ENCODE data around the gene YOD1. TPM values are rescaled to one million over a fixed set of nuclear protein-coding genes. Genes with fewer than 3 reads are reported as not detected.

Gene YOD1
- total RNA-seq, 1 experiment from 2014 or later = 19.2 TPM

GRCh38 chr1:207052911-207053769 is 2.1 kb upstream of the YOD1 start, which contains the start of gene PFKFB2:
TSS of gene PFKFB2 (plus strand) at chr1:207053275. CDS start at chr1:207054718, 1,443 bp downstream.
- H3K27ac Mint-ChIP-seq (ENCODE audit: low read depth, unreplicated experiment) = peak within 1 kb of the TSS; percentile 95
- H3K4me1 Mint-ChIP-seq (ENCODE audit: insufficient read depth, unreplicated experiment) = peaks cover 51% of the 10 kb centered on the region
- DNase-seq (ENCODE audit: unreplicated experiment) = peak; percentile 100
- no peaks in the 10 kb centered on the region for H3K27me3 Mint-ChIP-seq (ENCODE audit: insufficient read depth, unreplicated experiment)
- no peaks in the 10 kb centered on the region for H3K9me3 Mint-ChIP-seq (ENCODE audit: unreplicated experiment)
- peaks cover 29% of the 10 kb centered on the region for H3K36me3 Mint-ChIP-seq (ENCODE audit: insufficient read depth, unreplicated experiment)
- ChIA-PET CTCF (interaction anchor here (0.7 to 9.7 kb wide), 19 partner anchors 8 to 584 kb away, joined by 3 to 146 read pairs (median 8); partner anchors contain the start of genes C1orf116 and DYRK3), POLR2A (interaction anchor here (0.5 to 33.4 kb wide), 52 partner anchors 9 to 1304 kb away, joined by 3 to 2100 read pairs (median 4); partner anchors contain the start of genes C1orf116, C4BPB, CD55 and DYRK3)
- TSS peak; percentile 37 for BruUV-seq (replicated peaks)
- peak; percentile 24 for TF ChIP-seq CTCF (IDR thresholded peaks at IDR 0.05; ENCODE audit: unreplicated experiment)
- H3K4me3 Mint-ChIP-seq (ENCODE audit: unreplicated experiment) = peak within 1 kb of the TSS; percentile 89
- intact Hi-C loops (cut with micrococcal nuclease) = loop anchor here (1.0 to 5.0 kb wide), 2 partner anchors 141 to 352 kb away; no protein-coding TSS in a partner anchor

GRCh38 chr1:207050480-207051190 is 373 bp downstream of the YOD1 start:
- ChIA-PET CTCF (interaction anchor here (0.6 to 8.0 kb wide), 32 partner anchors 7 to 648 kb away, joined by 3 to 168 read pairs (median 8); partner anchors contain the start of genes C1orf116 and CR1), POLR2A (interaction anchor here (0.6 to 33.4 kb wide), 22 partner anchors 10 to 1138 kb away, joined by 3 to 2100 read pairs (median 5); partner anchors contain the start of gene C1orf116)
- BruUV-seq (replicated peaks) = no TSS peak
- no peaks in the 10 kb centered on the region for H3K27me3 Mint-ChIP-seq (ENCODE audit: insufficient read depth, unreplicated experiment)
- no peaks in the 10 kb centered on the region for H3K9me3 Mint-ChIP-seq (ENCODE audit: unreplicated experiment)
- H3K36me3 Mint-ChIP-seq (ENCODE audit: insufficient read depth, unreplicated experiment) = peaks cover 54% of the 10 kb centered on the region
- no peak for TF ChIP-seq CTCF (IDR thresholded peaks at IDR 0.05; ENCODE audit: unreplicated experiment)
- intact Hi-C loops (cut with micrococcal nuclease) = loop anchor here (1.0 to 5.0 kb wide), 3 partner anchors 27 to 138 kb away; no protein-coding TSS in a partner anchor
- H3K4me1 Mint-ChIP-seq (ENCODE audit: insufficient read depth, unreplicated experiment) = peaks cover 68% of the 10 kb centered on the region
- peak overlapping the region; percentile 89 for H3K4me3 Mint-ChIP-seq (ENCODE audit: unreplicated experiment)
- peak overlapping the region; percentile 95 for H3K27ac Mint-ChIP-seq (ENCODE audit: low read depth, unreplicated experiment)
- DNase-seq (ENCODE audit: unreplicated experiment) = peak; percentile 98

- BruUV-seq (replicated peaks) = no TSS peak
- Mint-ChIP-seq H3K4me1 (ENCODE audit: insufficient read depth, unreplicated experiment) (peaks cover 73% of the 10 kb centered on the region), H3K4me3 (ENCODE audit: unreplicated experiment) (peak overlapping the region; percentile 89), H3K36me3 (ENCODE audit: insufficient read depth, unreplicated experiment) (peaks cover 59% of the 10 kb centered on the region), H3K9me3 (ENCODE audit: unreplicated experiment) (no peaks in the 10 kb centered on the region), H3K27ac (ENCODE audit: low read depth, unreplicated experiment) (peak overlapping the region; percentile 95), H3K27me3 (ENCODE audit: insufficient read depth, unreplicated experiment) (no peaks in the 10 kb centered on the region)
- intact Hi-C loops (cut with micrococcal nuclease) = loop anchor here (1.0 to 5.0 kb wide), 3 partner anchors 27 to 138 kb away; no protein-coding TSS in a partner anchor
- DNase-seq (ENCODE audit: unreplicated experiment) = peak; percentile 82
- POLR2A ChIA-PET = interaction anchor here (0.6 to 33.4 kb wide), 25 partner anchors 9 to 1139 kb away, joined by 3 to 2100 read pairs (median 4); partner anchors contain the start of gene C1orf116
- CTCF ChIA-PET = interaction anchor here (0.6 to 8.0 kb wide), 34 partner anchors 8 to 648 kb away, joined by 3 to 168 read pairs (median 7); partner anchors contain the start of genes C1orf116 and CR1
- peak; percentile 95 for TF ChIP-seq CTCF (IDR thresholded peaks at IDR 0.05; ENCODE audit: unreplicated experiment)
Observed at GRCh38 chr1:207049974-207050391, 1.0 kb downstream of the YOD1 start.

Measured in MCF 10A (cell line).